Liver (tissue), 9 donors: ENCODE results near the gene HIVEP3. TPM values are rescaled to one million over a fixed set of nuclear protein-coding genes. Genes with fewer than 3 reads are reported as not detected.

Experiments
- DNase-seq: peaks from one replicate; pipeline ENCODE4 v3.0.0-alpha.2; 2017; ENCODE audit warnings: low spot score
- H3K27ac ChIP-seq, 2 donors: one replicate each; pipeline ENCODE4 v1.7.0; 2013; ENCODE audit warnings: inconsistent platforms in 2 of 2, low read length in 2 of 2, control low read depth in 1 of 2, low read depth in 1 of 2, mild to moderate bottlenecking in 1 of 2
- H3K27me3 ChIP-seq, 4 donors: one replicate each; pipeline versions ENCODE4 v1.6.1 to v1.7.0; 2013; ENCODE audit warnings: low read length in 3 of 4, inconsistent platforms in 1 of 4, mild to moderate bottlenecking in 1 of 4, moderate library complexity in 1 of 4; ENCODE audit not compliant: control insufficient read depth in 4 of 4, insufficient read depth in 4 of 4
- H3K36me3 ChIP-seq, 4 donors: one replicate each; pipeline versions ENCODE4 v1.6.1 to v1.7.0; 2013; ENCODE audit warnings: low read length in 3 of 4, mild to moderate bottlenecking in 3 of 4, low read depth in 1 of 4, moderate library complexity in 1 of 4; ENCODE audit not compliant: control insufficient read depth in 4 of 4, insufficient read depth in 3 of 4
- H3K4me1 ChIP-seq, 4 donors: one replicate each; pipeline versions ENCODE4 v1.6.1 to v1.7.0; 2013; ENCODE audit warnings: low read length in 3 of 4, mild to moderate bottlenecking in 3 of 4, moderate library complexity in 1 of 4; ENCODE audit not compliant: control insufficient read depth in 4 of 4, insufficient read depth in 4 of 4
- H3K4me3 ChIP-seq, 3 donors: one replicate each; pipeline versions ENCODE4 v1.6.1 to v1.7.0; 2013; ENCODE audit warnings: low read length in 3 of 3, control low read depth in 1 of 3, low read depth in 1 of 3, mild to moderate bottlenecking in 1 of 3
- H3K9ac ChIP-seq, 2 donors: one replicate each; pipeline ENCODE4 v1.7.0; 2013; ENCODE audit warnings: low read length in 2 of 2, mild to moderate bottlenecking in 2 of 2, moderate library complexity in 2 of 2, control low read depth in 1 of 2, low read depth in 1 of 2
- H3K9me3 ChIP-seq, 4 donors: one replicate each; pipeline versions ENCODE4 v1.6.1 to v1.7.0; 2013; ENCODE audit warnings: low read length in 3 of 4; ENCODE audit not compliant: control insufficient read depth in 4 of 4
- EGR1 ChIP-seq, 2 donors: IDR thresholded peaks; 2 replicates each; pipeline ENCODE4 v1.6.1; 2016 to 2018; ENCODE audit warnings: antibody characterized with exemption in 2 of 2, low read depth in 2 of 2
- FOXA1 ChIP-seq: IDR thresholded peaks from 2 replicates; pipeline ENCODE4 v1.6.1; 2016; ENCODE audit warnings: antibody characterized with exemption
- HNF4G ChIP-seq: IDR thresholded peaks from 2 replicates; pipeline ENCODE4 v1.6.1; 2016; ENCODE audit warnings: antibody characterized with exemption
- JUND ChIP-seq, 2 donors: IDR thresholded peaks; 2 replicates each; pipeline ENCODE4 v1.6.1; 2016; ENCODE audit warnings: antibody characterized with exemption in 2 of 2
- NR2F2 ChIP-seq: IDR thresholded peaks from 2 replicates; pipeline ENCODE4 v1.6.1; 2016; ENCODE audit warnings: antibody characterized with exemption
- RAD21 ChIP-seq, 2 donors: IDR thresholded peaks; 2 replicates each; pipeline ENCODE4 v1.6.1; 2016; ENCODE audit warnings: antibody characterized with exemption in 2 of 2, mild to moderate bottlenecking in 2 of 2
- RXRA ChIP-seq, 2 donors: IDR thresholded peaks; 2 replicates each; pipeline ENCODE4 v1.6.1; 2017 to 2018; ENCODE audit warnings: antibody characterized with exemption in 2 of 2, mild to moderate bottlenecking in 1 of 2
- SP1 ChIP-seq: IDR thresholded peaks from 2 replicates; pipeline ENCODE4 v1.6.1; 2018; ENCODE audit warnings: antibody characterized with exemption, mild to moderate bottlenecking
- whole genome bisulfite sequencing: extraction: QIAGEN DNeasy Blood & Tissue Kit; methylation state at CpG from one replicate; pipeline ENCODE4 v1.1.7; 2013; 5-methylcytosine and 5-hydroxymethylcytosine counted together
- polyA plus RNA-seq, 2 donors: library from polyadenylated mRNA; stranded (reverse) in 1 of 2; unstranded in 1 of 2; fragments of 200-250 nt in 1 of 2; fragments of >200 nt in 1 of 2; fragmentation: Nextera tagmentation in 1 of 2; extraction: Ambion mirVana in 1 of 2; gene quantifications; one replicate each; pipeline versions ENCODE4 v1.2.1 to v1.2.3, GENCODE V29; 2013 to 2015
- total RNA-seq, 2 donors: library from RNA; depleted of rRNA; stranded (reverse); fragments of >200 nt; gene quantifications; one replicate each; pipeline ENCODE4 v1.2.3, GENCODE V29; 2014
- TF ChIP-seq, protein P1 (sequence below): IDR thresholded peaks from 2 replicates; pipeline ENCODE4 v1.6.1; 2016; ENCODE audit warnings: antibody characterized with exemption
- TF ChIP-seq, protein P2 (sequence below): fragments of 150-350 bp; IDR thresholded peaks from 2 replicates; pipeline ENCODE4 v1.5.1; 2017; ENCODE audit warnings: improper control_type of control experiment, low read depth, low read length; ENCODE audit not compliant: missing input control
- TF ChIP-seq, protein P3 (sequence below): IDR thresholded peaks from 2 replicates; pipeline ENCODE4 v1.6.1; 2016; ENCODE audit warnings: antibody characterized with exemption
- TF ChIP-seq, protein P4 (sequence below): IDR thresholded peaks from 2 replicates; pipeline ENCODE4 v1.6.1; 2016; ENCODE audit warnings: antibody characterized with exemption
- TF ChIP-seq, protein P5 (sequence below): IDR thresholded peaks from 2 replicates; pipeline ENCODE4 v1.6.1; 2016; ENCODE audit warnings: antibody characterized with exemption, mild to moderate bottlenecking
- donor health status: healthy.
- donor health status: healthy.
- donor health status: healthy.
- donor health status: healthy.
- donor health status: healthy.

Gene HIVEP3
- total and polyA plus RNA-seq, 4 donors = 0.93 to 1.6 (median 1.4) TPM

DNA sequence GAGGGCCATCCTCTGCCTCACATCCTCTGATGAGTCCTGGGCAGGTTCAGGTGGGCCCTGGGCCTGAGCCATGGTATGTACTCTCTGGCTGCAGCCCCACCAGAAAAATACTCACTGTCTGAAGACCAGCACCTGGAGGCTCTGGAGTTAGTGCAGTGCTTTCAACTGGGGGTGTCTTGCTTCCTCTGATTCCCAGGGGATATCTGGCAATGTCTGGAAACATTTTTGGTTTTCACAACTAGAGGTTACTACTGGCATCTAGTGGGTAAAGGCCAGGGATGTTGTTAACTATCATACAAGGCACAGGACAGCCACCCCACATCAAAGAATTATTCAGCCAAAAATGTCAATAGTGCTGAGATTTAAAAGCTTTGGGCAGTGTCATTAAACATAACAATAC is 152.7 kb downstream of the HIVEP3 start:
- Histone ChIP-seq H3K4me3 (no peak overlapping the region), H3K9me3 (peaks cover 0 to 10% (median 4%) of the 10 kb centered on the region in 4 donors), H3K36me3 (no peaks in the 10 kb centered on the region), H3K9ac (no peak overlapping the region), H3K4me1 (no peaks in the 10 kb centered on the region), H3K27me3 (no peaks in the 10 kb centered on the region), H3K27ac (no peak overlapping the region)
- TF ChIP-seq, protein P1, sequence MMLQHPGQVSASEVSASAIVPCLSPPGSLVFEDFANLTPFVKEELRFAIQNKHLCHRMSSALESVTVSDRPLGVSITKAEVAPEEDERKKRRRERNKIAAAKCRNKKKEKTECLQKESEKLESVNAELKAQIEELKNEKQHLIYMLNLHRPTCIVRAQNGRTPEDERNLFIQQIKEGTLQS = no peak
- TF ChIP-seq, protein P2, sequence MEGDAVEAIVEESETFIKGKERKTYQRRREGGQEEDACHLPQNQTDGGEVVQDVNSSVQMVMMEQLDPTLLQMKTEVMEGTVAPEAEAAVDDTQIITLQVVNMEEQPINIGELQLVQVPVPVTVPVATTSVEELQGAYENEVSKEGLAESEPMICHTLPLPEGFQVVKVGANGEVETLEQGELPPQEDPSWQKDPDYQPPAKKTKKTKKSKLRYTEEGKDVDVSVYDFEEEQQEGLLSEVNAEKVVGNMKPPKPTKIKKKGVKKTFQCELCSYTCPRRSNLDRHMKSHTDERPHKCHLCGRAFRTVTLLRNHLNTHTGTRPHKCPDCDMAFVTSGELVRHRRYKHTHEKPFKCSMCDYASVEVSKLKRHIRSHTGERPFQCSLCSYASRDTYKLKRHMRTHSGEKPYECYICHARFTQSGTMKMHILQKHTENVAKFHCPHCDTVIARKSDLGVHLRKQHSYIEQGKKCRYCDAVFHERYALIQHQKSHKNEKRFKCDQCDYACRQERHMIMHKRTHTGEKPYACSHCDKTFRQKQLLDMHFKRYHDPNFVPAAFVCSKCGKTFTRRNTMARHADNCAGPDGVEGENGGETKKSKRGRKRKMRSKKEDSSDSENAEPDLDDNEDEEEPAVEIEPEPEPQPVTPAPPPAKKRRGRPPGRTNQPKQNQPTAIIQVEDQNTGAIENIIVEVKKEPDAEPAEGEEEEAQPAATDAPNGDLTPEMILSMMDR = no peak
- TF ChIP-seq EGR1 (IDR thresholded peaks at IDR 0.05; ENCODE audit: low read depth in 2 of 2) (no peak), JUND (IDR thresholded peaks at IDR 0.05) (no peak), RAD21 (IDR thresholded peaks at IDR 0.05) (no peak)
- TF ChIP-seq, protein P3, sequence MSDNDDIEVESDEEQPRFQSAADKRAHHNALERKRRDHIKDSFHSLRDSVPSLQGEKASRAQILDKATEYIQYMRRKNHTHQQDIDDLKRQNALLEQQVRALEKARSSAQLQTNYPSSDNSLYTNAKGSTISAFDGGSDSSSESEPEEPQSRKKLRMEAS = no peak
- TF ChIP-seq, protein P4, sequence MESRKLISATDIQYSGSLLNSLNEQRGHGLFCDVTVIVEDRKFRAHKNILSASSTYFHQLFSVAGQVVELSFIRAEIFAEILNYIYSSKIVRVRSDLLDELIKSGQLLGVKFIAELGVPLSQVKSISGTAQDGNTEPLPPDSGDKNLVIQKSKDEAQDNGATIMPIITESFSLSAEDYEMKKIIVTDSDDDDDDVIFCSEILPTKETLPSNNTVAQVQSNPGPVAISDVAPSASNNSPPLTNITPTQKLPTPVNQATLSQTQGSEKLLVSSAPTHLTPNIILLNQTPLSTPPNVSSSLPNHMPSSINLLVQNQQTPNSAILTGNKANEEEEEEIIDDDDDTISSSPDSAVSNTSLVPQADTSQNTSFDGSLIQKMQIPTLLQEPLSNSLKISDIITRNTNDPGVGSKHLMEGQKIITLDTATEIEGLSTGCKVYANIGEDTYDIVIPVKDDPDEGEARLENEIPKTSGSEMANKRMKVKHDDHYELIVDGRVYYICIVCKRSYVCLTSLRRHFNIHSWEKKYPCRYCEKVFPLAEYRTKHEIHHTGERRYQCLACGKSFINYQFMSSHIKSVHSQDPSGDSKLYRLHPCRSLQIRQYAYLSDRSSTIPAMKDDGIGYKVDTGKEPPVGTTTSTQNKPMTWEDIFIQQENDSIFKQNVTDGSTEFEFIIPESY = no peak
- no peak for DNase-seq

DNA sequence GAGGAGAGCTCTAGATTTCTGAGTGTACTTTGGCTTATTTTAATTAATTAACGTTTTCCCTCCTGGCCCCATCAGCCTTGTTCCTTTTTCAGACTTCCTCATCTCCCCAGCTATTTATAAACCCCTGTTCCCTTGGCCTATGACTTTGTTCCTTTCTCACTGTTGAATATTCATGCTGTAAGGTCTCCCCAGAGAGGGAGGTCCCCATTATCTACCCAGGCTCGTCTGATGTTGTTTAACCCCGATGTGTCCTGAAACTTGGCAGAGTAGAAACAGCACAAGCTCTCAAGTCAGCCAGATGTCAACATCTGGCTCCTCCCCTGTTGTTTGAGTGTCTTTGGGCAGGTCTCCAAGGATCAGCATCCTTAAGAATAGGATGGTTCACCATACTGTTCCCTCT is 153.6 kb downstream of the HIVEP3 start:
- no peak for DNase-seq
- Histone ChIP-seq H3K27ac (no peak overlapping the region), H3K9ac (no peak overlapping the region), H3K27me3 (no peaks in the 10 kb centered on the region), H3K9me3 (peaks cover 0 to 10% (median 4%) of the 10 kb centered on the region in 4 donors), H3K36me3 (no peaks in the 10 kb centered on the region), H3K4me1 (no peaks in the 10 kb centered on the region), H3K4me3 (no peak overlapping the region)
- WGBS = 51% methylated on average over 3 of the region's 3 CpGs
- TF ChIP-seq NR2F2 (peak; percentile 50), RAD21 (IDR thresholded peaks at IDR 0.05) (no peak)

DNA sequence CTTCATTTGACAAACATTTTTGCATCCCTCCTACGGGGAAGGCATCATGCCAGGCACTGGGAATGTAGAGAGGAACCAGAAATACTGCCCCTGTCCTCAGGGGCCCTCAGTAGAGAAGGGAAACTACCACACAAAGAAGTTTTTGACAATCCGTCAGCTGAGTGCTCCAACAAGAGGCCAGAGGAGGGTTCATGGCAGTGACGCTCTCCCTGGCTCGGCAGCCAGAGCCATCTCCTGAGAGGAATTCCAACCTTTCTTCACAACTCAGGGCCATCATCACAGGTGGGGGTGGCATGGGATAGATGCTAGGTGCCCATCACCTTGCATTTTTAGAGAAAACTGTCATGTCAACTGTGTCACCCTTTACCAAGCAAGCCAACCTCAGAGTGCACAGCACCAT is 154.1 kb downstream of the HIVEP3 start:
- Histone ChIP-seq H3K9ac (no peak overlapping the region), H3K27ac (no peak overlapping the region), H3K27me3 (no peaks in the 10 kb centered on the region)
- TF ChIP-seq RXRA (IDR thresholded peaks at IDR 0.05) (no peak), SP1 (no peak), NR2F2 (no peak), JUND (IDR thresholded peaks at IDR 0.05) (no peak), FOXA1 (no peak), RAD21 (IDR thresholded peaks at IDR 0.05) (no peak), HNF4G (no peak), EGR1 (IDR thresholded peaks at IDR 0.05; ENCODE audit: low read depth in 2 of 2) (no peak)
- TF ChIP-seq, protein P1 = no peak
- TF ChIP-seq, protein P4 = no peak
- TF ChIP-seq, protein P2 = no peak
- TF ChIP-seq, protein P3 = no peak
- TF ChIP-seq, protein P5, sequence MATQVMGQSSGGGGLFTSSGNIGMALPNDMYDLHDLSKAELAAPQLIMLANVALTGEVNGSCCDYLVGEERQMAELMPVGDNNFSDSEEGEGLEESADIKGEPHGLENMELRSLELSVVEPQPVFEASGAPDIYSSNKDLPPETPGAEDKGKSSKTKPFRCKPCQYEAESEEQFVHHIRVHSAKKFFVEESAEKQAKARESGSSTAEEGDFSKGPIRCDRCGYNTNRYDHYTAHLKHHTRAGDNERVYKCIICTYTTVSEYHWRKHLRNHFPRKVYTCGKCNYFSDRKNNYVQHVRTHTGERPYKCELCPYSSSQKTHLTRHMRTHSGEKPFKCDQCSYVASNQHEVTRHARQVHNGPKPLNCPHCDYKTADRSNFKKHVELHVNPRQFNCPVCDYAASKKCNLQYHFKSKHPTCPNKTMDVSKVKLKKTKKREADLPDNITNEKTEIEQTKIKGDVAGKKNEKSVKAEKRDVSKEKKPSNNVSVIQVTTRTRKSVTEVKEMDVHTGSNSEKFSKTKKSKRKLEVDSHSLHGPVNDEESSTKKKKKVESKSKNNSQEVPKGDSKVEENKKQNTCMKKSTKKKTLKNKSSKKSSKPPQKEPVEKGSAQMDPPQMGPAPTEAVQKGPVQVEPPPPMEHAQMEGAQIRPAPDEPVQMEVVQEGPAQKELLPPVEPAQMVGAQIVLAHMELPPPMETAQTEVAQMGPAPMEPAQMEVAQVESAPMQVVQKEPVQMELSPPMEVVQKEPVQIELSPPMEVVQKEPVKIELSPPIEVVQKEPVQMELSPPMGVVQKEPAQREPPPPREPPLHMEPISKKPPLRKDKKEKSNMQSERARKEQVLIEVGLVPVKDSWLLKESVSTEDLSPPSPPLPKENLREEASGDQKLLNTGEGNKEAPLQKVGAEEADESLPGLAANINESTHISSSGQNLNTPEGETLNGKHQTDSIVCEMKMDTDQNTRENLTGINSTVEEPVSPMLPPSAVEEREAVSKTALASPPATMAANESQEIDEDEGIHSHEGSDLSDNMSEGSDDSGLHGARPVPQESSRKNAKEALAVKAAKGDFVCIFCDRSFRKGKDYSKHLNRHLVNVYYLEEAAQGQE = no peak

More for the DNA sequence above, 154.1 kb downstream of the HIVEP3 start:
- H3K36me3 ChIP-seq = no peaks in the 10 kb centered on the region
- H3K4me1 ChIP-seq = no peaks in the 10 kb centered on the region
- DNase-seq = no peak
- 69% methylated on average over 4 of the region's 4 CpGs for WGBS
- peaks cover 0 to 10% (median 4%) of the 10 kb centered on the region in 4 donors for H3K9me3 ChIP-seq
- no peak overlapping the region for H3K4me3 ChIP-seq
